Measurements from ENCODE around the gene ALG9. TPM values are rescaled to one million over a fixed set of nuclear protein-coding genes. Genes with fewer than 3 reads are reported as not detected.
A peak's percentile ranks its signal among the peaks of the same experiment; 100 is the strongest.

ALG9 gene
- total and polyA plus RNA-seq, 10 of the 15 experiments (the other 5 are each of a cell fraction or from before 2014, with no cell fraction given) = 10.8 to 41.6 (median 25.5) TPM

DNA sequence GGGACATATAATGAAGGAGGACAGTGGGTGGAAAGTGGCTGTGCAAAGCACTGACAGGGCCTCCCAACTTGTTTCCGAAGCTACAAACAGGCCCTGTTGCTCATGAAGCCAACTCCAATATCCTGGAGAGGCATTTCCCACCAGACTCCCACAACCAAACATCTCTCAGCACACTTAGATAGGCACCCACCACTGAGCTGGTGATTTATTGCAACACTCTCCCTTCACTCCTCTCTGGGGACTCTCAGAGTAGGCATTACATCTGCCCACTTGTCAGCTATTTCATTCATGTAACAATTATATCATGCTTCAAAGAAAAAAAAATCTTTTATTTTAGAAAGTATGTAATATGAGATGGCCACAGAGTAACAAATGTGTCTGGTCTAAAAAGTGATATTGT is 73.1 kb downstream of the ALG9 start (continued):
- TF ChIP-seq, protein P1, sequence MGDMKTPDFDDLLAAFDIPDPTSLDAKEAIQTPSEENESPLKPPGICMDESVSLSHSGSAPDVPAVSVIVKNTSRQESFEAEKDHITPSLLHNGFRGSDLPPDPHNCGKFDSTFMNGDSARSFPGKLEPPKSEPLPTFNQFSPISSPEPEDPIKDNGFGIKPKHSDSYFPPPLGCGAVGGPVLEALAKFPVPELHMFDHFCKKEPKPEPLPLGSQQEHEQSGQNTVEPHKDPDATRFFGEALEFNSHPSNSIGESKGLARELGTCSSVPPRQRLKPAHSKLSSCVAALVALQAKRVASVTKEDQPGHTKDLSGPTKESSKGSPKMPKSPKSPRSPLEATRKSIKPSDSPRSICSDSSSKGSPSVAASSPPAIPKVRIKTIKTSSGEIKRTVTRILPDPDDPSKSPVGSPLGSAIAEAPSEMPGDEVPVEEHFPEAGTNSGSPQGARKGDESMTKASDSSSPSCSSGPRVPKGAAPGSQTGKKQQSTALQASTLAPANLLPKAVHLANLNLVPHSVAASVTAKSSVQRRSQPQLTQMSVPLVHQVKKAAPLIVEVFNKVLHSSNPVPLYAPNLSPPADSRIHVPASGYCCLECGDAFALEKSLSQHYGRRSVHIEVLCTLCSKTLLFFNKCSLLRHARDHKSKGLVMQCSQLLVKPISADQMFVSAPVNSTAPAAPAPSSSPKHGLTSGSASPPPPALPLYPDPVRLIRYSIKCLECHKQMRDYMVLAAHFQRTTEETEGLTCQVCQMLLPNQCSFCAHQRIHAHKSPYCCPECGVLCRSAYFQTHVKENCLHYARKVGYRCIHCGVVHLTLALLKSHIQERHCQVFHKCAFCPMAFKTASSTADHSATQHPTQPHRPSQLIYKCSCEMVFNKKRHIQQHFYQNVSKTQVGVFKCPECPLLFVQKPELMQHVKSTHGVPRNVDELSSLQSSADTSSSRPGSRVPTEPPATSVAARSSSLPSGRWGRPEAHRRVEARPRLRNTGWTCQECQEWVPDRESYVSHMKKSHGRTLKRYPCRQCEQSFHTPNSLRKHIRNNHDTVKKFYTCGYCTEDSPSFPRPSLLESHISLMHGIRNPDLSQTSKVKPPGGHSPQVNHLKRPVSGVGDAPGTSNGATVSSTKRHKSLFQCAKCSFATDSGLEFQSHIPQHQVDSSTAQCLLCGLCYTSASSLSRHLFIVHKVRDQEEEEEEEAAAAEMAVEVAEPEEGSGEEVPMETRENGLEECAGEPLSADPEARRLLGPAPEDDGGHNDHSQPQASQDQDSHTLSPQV (IDR thresholded peaks at IDR 0.05) = no peak
- no peak for TF ChIP-seq ZNF274 (IDR thresholded peaks at IDR 0.05; ENCODE audit: insufficient read depth, insufficient read length)
- TF ChIP-seq, protein P2, sequence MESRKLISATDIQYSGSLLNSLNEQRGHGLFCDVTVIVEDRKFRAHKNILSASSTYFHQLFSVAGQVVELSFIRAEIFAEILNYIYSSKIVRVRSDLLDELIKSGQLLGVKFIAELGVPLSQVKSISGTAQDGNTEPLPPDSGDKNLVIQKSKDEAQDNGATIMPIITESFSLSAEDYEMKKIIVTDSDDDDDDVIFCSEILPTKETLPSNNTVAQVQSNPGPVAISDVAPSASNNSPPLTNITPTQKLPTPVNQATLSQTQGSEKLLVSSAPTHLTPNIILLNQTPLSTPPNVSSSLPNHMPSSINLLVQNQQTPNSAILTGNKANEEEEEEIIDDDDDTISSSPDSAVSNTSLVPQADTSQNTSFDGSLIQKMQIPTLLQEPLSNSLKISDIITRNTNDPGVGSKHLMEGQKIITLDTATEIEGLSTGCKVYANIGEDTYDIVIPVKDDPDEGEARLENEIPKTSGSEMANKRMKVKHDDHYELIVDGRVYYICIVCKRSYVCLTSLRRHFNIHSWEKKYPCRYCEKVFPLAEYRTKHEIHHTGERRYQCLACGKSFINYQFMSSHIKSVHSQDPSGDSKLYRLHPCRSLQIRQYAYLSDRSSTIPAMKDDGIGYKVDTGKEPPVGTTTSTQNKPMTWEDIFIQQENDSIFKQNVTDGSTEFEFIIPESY (IDR thresholded peaks at IDR 0.05) = no peak

DNA sequence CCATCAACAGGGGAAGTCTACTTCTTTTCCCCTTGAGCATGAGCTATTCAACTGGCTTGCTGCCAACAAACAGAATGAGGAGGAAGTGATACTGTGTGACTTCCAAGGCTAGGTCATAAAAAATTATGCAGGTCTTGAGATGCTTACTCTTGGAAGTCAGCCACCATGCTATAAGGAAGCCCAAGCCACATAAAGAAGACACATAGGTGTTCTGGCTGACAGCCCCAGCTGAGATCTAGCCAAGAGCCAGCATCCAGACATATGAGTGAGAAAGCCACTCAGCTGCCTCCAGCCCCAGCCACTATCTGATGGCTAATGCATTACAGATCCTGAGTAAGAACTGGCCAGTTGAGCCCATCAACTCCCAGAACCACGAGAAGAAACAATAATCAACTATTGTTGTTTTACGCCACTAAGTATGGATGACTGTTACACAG is 74.2 kb downstream of the ALG9 start:
- Histone ChIP-seq H3K4me2 (ENCODE audit: control insufficient read depth, insufficient read depth) (no peak overlapping the region), H3K27ac (ENCODE audit: control insufficient read depth, insufficient read depth) (no peak overlapping the region), H3K36me3 (ENCODE audit: control insufficient read depth in 2 of 2, insufficient read depth in 2 of 2, low read length in 1 of 2) (peaks cover 3 to 4% of the 10 kb centered on the region in 2 experiments; a peak in 3 of 4 replicates), H2AFZ (ENCODE audit: control insufficient read depth, low read depth, low read length) (no peak overlapping the region), H3K4me3 (no peak overlapping the region), H3K27me3 (replicated peaks in 1 of 2; ENCODE audit: control insufficient read depth in 2 of 2, insufficient read depth in 2 of 2, low read length in 1 of 2) (no peaks in the 10 kb centered on the region), H3K79me2 (ENCODE audit: control insufficient read depth, insufficient read depth, low read length) (no peaks in the 10 kb centered on the region), H3K4me1 (ENCODE audit: control insufficient read depth, insufficient read depth, low read length) (no peaks in the 10 kb centered on the region), H3K9ac (ENCODE audit: control insufficient read depth, insufficient read depth, low read length) (no peak overlapping the region), H3K9me3 (replicated peaks; ENCODE audit: control insufficient read depth, insufficient read depth, low read length) (peaks cover 6% of the 10 kb centered on the region; the same call in 1 of the 3 replicates), H4K20me1 (ENCODE audit: control insufficient read depth, insufficient read depth) (no peaks in the 10 kb centered on the region)
- in situ Hi-C loops (cut with MboI) (no loop called here), intact Hi-C loops (cut with micrococcal nuclease; ENCODE audit: unreplicated experiment) (no loop called here)
- RAD21 ChIA-PET (ENCODE audit: unreplicated experiment) = interaction anchor here (1.1 to 1.3 kb wide), 2 partner anchors 32 to 38 kb away, joined by 3 read pairs; partner anchors contain the start of gene PPP2R1B
- FAIRE-seq (no peak), ATAC-seq (peak; percentile 78), DNase-seq (ENCODE audit: low read depth, low spot score) (peak; percentile 34)
- SMC1A ChIA-PET (ENCODE audit: uncharacterized antibody, unreplicated experiment) = interaction anchor here (1.0 to 2.5 kb wide), 4 partner anchors 11 to 45 kb away, joined by 4 to 19 read pairs (median 6); partner anchors contain the start of gene PPP2R1B
- CTCF ChIA-PET = interaction anchor here (0.5 to 6.3 kb wide), 9 partner anchors 11 to 368 kb away, joined by 3 to 31 read pairs (median 4); no protein-coding TSS in a partner anchor
- BruUV-seq (replicated peaks) = no TSS peak
- WGBS (ENCODE audit: insufficient coverage, insufficient replicate concordance, low lambda C conversion rate, missing lambda C conversion rate) = 98% methylated on average over 2 of the region's 2 CpGs
- POLR2A ChIA-PET = interaction anchor here (1.3 kb wide), 1 partner anchor 34 kb away, joined by 4 read pairs; no protein-coding TSS in a partner anchor
- TF ChIP-seq POLR2A (IDR thresholded peaks at IDR 0.05; ENCODE audit: low read depth, low read length) (no peak), LARP7 (IDR thresholded peaks at IDR 0.05) (no peak), SMC3 (IDR thresholded peaks at IDR 0.05; ENCODE audit: borderline replicate concordance, low read length) (no peak), IRF4 (IDR thresholded peaks at IDR 0.05; ENCODE audit: low read depth, low read length) (no peak), CREB1 (IDR thresholded peaks at IDR 0.05; ENCODE audit: low read depth) (no peak), CEBPB (IDR thresholded peaks at IDR 0.05; ENCODE audit: borderline replicate concordance in 1 of 2, low read depth in 2 of 2, low read length in 2 of 2) (no peak), BCL11A (IDR thresholded peaks at IDR 0.05; ENCODE audit: low read depth, low read length) (no peak), NFIC (IDR thresholded peaks at IDR 0.05; ENCODE audit: low read depth, low read length) (no peak), BHLHE40 (IDR thresholded peaks at IDR 0.05; ENCODE audit: borderline replicate concordance in 1 of 2, low read depth in 2 of 2, low read length in 1 of 2) (no peak), SREBF2 (IDR thresholded peaks at IDR 0.05; ENCODE audit: low read length) (no peak), STAT3 (IDR thresholded peaks at IDR 0.05; ENCODE audit: low read depth, low read length) (no peak)
- TF ChIP-seq, protein P3, sequence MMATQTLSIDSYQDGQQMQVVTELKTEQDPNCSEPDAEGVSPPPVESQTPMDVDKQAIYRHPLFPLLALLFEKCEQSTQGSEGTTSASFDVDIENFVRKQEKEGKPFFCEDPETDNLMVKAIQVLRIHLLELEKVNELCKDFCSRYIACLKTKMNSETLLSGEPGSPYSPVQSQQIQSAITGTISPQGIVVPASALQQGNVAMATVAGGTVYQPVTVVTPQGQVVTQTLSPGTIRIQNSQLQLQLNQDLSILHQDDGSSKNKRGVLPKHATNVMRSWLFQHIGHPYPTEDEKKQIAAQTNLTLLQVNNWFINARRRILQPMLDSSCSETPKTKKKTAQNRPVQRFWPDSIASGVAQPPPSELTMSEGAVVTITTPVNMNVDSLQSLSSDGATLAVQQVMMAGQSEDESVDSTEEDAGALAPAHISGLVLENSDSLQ (IDR thresholded peaks at IDR 0.05) = no peak
- TF ChIP-seq, protein P4, sequence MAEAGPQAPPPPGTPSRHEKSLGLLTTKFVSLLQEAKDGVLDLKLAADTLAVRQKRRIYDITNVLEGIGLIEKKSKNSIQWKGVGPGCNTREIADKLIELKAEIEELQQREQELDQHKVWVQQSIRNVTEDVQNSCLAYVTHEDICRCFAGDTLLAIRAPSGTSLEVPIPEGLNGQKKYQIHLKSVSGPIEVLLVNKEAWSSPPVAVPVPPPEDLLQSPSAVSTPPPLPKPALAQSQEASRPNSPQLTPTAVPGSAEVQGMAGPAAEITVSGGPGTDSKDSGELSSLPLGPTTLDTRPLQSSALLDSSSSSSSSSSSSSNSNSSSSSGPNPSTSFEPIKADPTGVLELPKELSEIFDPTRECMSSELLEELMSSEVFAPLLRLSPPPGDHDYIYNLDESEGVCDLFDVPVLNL (IDR thresholded peaks at IDR 0.05; ENCODE audit: low read depth, low read length) = no peak

All from GM12878 (cell line).